Measurements from ENCODE around the gene LPIN1.

DNA sequence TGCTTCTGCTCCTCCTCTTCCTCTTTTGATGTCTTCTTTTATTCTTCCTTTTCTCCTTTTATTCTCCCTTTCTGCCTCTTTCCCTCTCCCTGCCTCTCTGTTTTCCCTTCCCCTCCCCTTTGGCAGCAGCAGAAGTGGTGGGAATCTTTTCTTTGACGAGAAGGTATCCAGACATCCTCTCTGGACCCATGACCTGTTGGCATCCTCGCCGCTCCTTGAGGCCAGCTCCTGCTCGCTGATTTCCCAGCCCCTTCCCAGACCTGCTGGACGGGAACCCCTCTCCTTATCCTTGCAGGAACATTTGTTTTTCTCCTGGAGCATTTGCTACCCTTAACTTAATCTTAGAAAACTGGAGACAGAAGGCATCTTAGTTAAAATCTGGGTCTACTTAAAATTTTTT, 130.5 kb downstream of the LPIN1 start:
- no peak for TF ChIP-seq RAD21 (conservative IDR thresholded peaks at IDR 0.05 in 1 of 2, IDR thresholded peaks at IDR 0.05 in 1 of 2)
- TF ChIP-seq, protein P1, sequence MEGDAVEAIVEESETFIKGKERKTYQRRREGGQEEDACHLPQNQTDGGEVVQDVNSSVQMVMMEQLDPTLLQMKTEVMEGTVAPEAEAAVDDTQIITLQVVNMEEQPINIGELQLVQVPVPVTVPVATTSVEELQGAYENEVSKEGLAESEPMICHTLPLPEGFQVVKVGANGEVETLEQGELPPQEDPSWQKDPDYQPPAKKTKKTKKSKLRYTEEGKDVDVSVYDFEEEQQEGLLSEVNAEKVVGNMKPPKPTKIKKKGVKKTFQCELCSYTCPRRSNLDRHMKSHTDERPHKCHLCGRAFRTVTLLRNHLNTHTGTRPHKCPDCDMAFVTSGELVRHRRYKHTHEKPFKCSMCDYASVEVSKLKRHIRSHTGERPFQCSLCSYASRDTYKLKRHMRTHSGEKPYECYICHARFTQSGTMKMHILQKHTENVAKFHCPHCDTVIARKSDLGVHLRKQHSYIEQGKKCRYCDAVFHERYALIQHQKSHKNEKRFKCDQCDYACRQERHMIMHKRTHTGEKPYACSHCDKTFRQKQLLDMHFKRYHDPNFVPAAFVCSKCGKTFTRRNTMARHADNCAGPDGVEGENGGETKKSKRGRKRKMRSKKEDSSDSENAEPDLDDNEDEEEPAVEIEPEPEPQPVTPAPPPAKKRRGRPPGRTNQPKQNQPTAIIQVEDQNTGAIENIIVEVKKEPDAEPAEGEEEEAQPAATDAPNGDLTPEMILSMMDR (IDR thresholded peaks at IDR 0.05) = no peak
- TF ChIP-seq POLR2A (IDR thresholded peaks at IDR 0.05; ENCODE audit: low read length) = no peak

All from A549 (cell line).